Activated CD8-positive, alpha-beta T cell treated with anti-CD3 and anti-CD28 coated beads for 36 hours (primary cell): ENCODE measurements around the gene SERPINA1. TPM values are rescaled to one million over a fixed set of nuclear protein-coding genes. Genes with fewer than 3 reads are reported as not detected.

Experiments
- ATAC-seq: fragments of 200-7000 bp; cut with Tn5 transposase; one replicate; pipeline ENCODE4 v1.10.0; 2021; ENCODE audit warnings: mild to moderate bottlenecking, moderate library complexity
- CTCF ChIA-PET: fragments of 350-600 bp; sonication (Branson Sonifier 250); formaldehyde crosslinking; loops from one replicate; lab custom pipeline; 2021; ENCODE audit warnings: antibody characterized with exemption; lab: Charles Lee
- POLR2A ChIA-PET: fragments of 350-600 bp; sonication (Branson Sonifier 250); formaldehyde crosslinking; loops from one replicate; lab custom pipeline; 2021; ENCODE audit warnings: antibody characterized with exemption; lab: Charles Lee
- DNase-seq: peaks from one replicate; pipeline ENCODE4 v3.0.0-alpha.2; 2020
- H3K27ac Mint-ChIP-seq: one replicate; pipeline ENCODE4 v1.8.0; 2021; ENCODE audit warnings: mild to moderate bottlenecking, mixed read lengths
- H3K27me3 Mint-ChIP-seq: one replicate; pipeline ENCODE4 v1.8.0; 2021; ENCODE audit warnings: mixed read lengths
- H3K36me3 Mint-ChIP-seq: one replicate; pipeline ENCODE4 v1.8.0; 2021; ENCODE audit warnings: low read depth, mixed read lengths
- H3K4me1 Mint-ChIP-seq: one replicate; pipeline ENCODE4 v1.8.0; 2021; ENCODE audit warnings: low read depth, mixed read lengths
- H3K4me3 Mint-ChIP-seq: one replicate; pipeline ENCODE4 v1.8.0; 2021; ENCODE audit warnings: mild to moderate bottlenecking, moderate library complexity, mixed read lengths
- H3K9me3 Mint-ChIP-seq: one replicate; pipeline ENCODE4 v1.8.0; 2021; ENCODE audit warnings: mixed read lengths
- intact Hi-C: fragments of 100-400 bp; cut with micrococcal nuclease; formaldehyde crosslinking; loops from one replicate; pipeline ENCODE4 v1.10.0; 2022
- total RNA-seq, 2 experiments: library from RNA; stranded (reverse); gene quantifications; one replicate each; pipeline ENCODE4 v1.2.3, GENCODE V29; 2021
- TF ChIP-seq, protein P1 (sequence below): fragments of 200-600 bp; IDR thresholded peaks from one replicate; pipeline ENCODE4 v1.8.0; 2022; ENCODE audit warnings: antibody characterized with exemption, mild to moderate bottlenecking

Gene SERPINA1
- total RNA-seq, 2 experiments from 2014 or later = 1.0 to 1.9 TPM

DNA sequence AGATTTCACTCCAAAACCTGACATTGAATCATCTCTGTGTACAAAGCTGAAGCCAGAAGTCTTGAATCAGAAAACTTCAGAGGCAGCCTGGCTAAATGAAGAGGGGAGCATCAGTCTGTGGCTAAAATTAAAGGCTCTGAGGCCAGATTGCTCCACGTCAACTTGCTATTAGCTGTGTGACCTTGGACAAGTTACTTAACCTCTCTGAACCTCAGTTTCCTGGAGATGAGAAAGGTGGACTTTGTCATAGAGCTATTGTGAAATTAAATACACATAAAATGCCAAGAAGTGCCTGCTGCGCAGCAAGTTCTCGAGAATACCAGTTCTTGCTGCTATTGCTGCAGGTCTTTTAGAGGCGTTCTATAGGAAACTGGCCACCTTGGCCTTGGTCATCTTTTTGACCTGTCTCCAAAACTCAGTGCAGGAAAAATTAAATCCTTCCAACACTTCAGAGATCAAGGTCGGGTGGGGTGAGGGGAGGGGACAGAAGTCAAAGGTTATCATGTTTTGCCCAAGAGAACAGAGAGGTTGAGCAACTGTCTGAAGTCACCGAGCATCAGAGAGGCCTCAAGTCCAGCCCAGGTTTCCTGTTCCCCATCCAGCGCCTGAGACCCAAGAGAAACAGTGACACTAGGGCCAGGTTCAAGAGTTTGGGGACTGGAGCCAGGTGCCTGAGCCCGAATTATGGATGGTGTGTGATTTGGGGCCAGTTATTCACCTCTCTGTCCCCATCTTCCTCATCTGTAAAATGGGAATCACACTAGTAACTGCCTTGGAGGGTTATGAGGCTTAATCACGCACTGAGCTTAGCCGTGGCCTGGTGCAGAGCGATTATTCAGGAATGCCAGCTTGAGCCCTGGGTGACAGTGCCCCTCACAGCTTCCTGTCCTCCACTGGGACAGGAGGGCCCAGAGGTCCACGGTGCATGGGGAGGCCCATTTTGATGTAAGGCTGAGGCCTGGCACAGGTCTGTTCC is 1.1 kb downstream of the SERPINA1 start:
- intact Hi-C loops = no loop called here
- DNase-seq (no peak), ATAC-seq (no peak)
- Mint-ChIP-seq H3K4me3 (no peak overlapping the region), H3K9me3 (no peaks in the 10 kb centered on the region), H3K4me1 (peaks cover 15% of the 10 kb centered on the region), H3K27me3 (no peaks in the 10 kb centered on the region), H3K36me3 (no peaks in the 10 kb centered on the region), H3K27ac (no peak overlapping the region)
- TF ChIP-seq, protein P1, sequence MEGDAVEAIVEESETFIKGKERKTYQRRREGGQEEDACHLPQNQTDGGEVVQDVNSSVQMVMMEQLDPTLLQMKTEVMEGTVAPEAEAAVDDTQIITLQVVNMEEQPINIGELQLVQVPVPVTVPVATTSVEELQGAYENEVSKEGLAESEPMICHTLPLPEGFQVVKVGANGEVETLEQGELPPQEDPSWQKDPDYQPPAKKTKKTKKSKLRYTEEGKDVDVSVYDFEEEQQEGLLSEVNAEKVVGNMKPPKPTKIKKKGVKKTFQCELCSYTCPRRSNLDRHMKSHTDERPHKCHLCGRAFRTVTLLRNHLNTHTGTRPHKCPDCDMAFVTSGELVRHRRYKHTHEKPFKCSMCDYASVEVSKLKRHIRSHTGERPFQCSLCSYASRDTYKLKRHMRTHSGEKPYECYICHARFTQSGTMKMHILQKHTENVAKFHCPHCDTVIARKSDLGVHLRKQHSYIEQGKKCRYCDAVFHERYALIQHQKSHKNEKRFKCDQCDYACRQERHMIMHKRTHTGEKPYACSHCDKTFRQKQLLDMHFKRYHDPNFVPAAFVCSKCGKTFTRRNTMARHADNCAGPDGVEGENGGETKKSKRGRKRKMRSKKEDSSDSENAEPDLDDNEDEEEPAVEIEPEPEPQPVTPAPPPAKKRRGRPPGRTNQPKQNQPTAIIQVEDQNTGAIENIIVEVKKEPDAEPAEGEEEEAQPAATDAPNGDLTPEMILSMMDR = no peak
- CTCF ChIA-PET = no interaction called here
- POLR2A ChIA-PET = no interaction called here

DNA sequence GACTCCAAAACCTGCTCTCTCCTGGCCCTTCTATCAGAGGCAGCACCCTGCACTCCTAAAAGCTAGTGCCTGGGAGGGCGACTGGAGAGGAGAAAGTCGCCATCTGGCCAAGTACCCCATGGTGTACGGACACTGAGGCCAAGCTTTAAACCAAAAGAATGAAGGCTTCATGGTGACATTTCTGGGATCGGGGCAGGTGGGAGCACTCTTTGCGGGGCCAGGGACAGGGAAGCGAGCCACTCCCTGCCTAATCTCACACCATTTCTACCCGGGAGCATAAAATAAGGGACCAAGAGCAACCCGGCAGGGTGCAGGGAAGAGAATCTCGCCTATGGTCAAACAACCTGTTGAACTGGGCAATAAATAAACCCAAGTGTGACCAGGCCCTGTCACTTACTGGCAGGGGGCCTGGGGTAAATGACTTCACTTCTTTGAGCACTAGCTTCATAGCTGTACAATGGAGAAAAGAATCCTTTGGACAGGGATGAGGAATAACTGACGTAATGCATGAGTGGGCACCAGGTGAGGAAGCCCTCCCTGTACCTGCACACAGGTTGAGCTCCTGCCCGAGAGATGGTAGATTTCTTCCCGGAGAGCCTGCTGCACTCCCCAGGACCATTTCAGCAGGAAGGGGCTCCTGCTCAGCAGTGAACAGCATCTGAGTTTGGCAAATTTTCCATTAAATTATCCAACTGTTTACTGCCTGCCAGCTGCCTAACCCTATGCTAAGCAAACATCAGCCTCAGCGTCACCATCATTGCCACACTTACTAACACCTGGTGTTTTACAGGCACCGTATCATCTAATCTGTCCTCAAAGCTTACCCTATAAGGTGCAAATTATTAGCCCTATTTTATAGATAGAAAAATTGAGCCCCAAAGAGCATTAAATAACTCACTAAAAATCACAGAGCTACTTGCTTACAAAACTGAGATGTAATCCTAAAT is 2.0 kb downstream of the SERPINA1 start:
- Mint-ChIP-seq H3K4me3 (no peak overlapping the region), H3K27ac (no peak overlapping the region), H3K9me3 (no peaks in the 10 kb centered on the region), H3K4me1 (peaks cover 5% of the 10 kb centered on the region), H3K36me3 (no peaks in the 10 kb centered on the region), H3K27me3 (no peaks in the 10 kb centered on the region)
- ChIA-PET POLR2A (no interaction called here), CTCF (no interaction called here)
- TF ChIP-seq, protein P1 = no peak
- no peak for ATAC-seq
- no peak for DNase-seq
- intact Hi-C loops = no loop called here

DNA sequence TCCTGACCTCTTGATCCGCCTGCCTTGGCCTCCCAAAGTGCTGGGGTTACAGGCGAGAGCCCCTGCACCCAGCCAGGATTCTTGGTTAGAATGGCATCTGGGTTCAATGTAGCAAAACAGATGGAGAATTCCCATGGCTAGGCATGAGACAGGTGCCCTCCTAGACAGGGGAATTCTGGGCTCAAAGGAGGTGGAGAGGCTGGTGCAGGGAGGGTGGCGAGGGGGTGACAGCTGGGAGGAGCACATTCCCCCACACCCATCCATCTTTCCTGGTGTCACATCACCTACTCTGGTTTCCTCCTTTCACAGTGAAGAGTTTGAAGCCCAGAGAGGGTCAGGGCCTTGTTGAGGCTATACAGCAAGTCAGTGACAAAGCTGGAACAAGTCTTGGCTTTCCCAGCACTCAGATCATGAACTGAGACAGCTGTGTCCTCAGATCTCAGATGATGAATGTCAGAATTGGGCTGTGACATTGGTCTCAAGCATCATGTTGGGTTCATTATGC is 2.8 kb downstream of the SERPINA1 start:
- Mint-ChIP-seq H3K4me1 (no peaks in the 10 kb centered on the region), H3K36me3 (no peaks in the 10 kb centered on the region), H3K4me3 (no peak overlapping the region), H3K9me3 (no peaks in the 10 kb centered on the region), H3K27ac (no peak overlapping the region), H3K27me3 (no peaks in the 10 kb centered on the region)
- TF ChIP-seq, protein P1 = no peak
- no peak for DNase-seq
- ATAC-seq = no peak
- POLR2A ChIA-PET = no interaction called here
- CTCF ChIA-PET = no interaction called here
- intact Hi-C loops = no loop called here

DNA sequence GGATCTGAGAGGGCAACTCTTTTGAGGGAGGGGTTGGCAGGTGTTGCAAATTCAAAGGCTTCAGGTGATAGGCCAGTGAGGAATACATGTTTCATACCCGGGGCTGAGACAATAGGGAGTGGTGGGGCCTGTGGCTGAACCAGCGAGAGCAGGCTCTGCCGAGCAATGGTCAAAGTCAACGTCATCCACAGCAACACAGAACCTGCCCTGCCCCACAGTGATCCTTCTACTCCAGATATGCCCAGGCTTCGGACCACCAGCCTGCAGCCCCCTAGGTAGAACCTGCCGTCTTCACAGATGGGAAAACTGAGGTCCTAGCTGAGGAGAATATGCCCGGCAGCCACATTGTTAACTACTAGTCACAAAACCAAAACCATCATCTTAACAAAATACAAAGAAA is 4.1 kb downstream of the SERPINA1 start:
- Mint-ChIP-seq H3K4me1 (peaks cover 3% of the 10 kb centered on the region), H3K9me3 (no peaks in the 10 kb centered on the region), H3K27me3 (no peaks in the 10 kb centered on the region), H3K36me3 (no peaks in the 10 kb centered on the region), H3K4me3 (no peak overlapping the region), H3K27ac (no peak overlapping the region)
- TF ChIP-seq, protein P1 = no peak
- CTCF ChIA-PET = no interaction called here
- DNase-seq (no peak), ATAC-seq (no peak)
- intact Hi-C loops = no loop called here
- POLR2A ChIA-PET = no interaction called here
